NB4 (cell line): Measurements from ENCODE around the gene HNMT.

Experiments used
- MAX ChIP-seq: IDR thresholded peaks from 2 replicates; pipeline ENCODE4 v1.6.1; 2011; ENCODE audit warnings: low read depth, low read length
- MYC ChIP-seq: IDR thresholded peaks from 2 replicates; pipeline ENCODE4 v1.6.1; 2011; ENCODE audit warnings: low read depth, low read length
- POLR2A ChIP-seq: IDR thresholded peaks from 2 replicates; pipeline ENCODE4 v1.6.1; 2011; ENCODE audit warnings: mild to moderate bottlenecking; ENCODE audit not compliant: insufficient read length; ENCODE audit errors: extremely low read depth
- TF ChIP-seq, protein P1 (sequence below): IDR thresholded peaks from one replicate; pipeline ENCODE4 v1.5.1; 2012; ENCODE audit warnings: low read depth, low read length

DNA sequence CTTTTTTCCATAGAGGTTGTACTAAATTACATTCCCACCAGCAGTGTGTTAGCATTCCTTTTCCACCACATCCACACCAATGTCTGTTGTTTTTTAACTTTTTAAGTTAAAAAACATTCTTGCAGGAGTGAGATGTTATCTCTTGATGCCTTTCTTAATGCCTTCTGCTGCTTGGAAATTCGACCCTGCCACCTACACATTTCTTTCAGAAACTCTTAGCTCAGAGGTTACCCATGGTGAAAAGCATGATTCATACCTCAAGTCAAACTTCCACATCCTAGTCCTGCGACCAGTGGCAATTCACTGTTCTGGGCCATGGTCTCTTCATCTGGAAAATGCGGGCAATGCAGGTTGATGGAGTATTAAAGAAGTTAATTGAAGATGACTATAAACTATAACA lies 12.7 kb upstream of the HNMT start:
- TF ChIP-seq, protein P1, sequence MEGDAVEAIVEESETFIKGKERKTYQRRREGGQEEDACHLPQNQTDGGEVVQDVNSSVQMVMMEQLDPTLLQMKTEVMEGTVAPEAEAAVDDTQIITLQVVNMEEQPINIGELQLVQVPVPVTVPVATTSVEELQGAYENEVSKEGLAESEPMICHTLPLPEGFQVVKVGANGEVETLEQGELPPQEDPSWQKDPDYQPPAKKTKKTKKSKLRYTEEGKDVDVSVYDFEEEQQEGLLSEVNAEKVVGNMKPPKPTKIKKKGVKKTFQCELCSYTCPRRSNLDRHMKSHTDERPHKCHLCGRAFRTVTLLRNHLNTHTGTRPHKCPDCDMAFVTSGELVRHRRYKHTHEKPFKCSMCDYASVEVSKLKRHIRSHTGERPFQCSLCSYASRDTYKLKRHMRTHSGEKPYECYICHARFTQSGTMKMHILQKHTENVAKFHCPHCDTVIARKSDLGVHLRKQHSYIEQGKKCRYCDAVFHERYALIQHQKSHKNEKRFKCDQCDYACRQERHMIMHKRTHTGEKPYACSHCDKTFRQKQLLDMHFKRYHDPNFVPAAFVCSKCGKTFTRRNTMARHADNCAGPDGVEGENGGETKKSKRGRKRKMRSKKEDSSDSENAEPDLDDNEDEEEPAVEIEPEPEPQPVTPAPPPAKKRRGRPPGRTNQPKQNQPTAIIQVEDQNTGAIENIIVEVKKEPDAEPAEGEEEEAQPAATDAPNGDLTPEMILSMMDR, result no peak
- TF ChIP-seq POLR2A, result no peak
- TF ChIP-seq MAX, result no peak
- no peak for TF ChIP-seq MYC
